GM23248 (cell line): ENCODE measurements around the gene TMEM171. TPM values are rescaled to one million over a fixed set of nuclear protein-coding genes. Genes with fewer than 3 reads are reported as not detected.

Experiments used
- DNase-seq: peaks from one replicate; pipeline ENCODE4 v3.0.0-alpha.2; 2015
- H2AFZ ChIP-seq: fragments of 200-600 bp; sonication (generic); 2 replicates; pipeline ENCODE4 v1.6.1; 2016; ENCODE audit warnings: antibody characterized with exemption
- H3F3A ChIP-seq: fragments of 200-600 bp; sonication (generic); 2 replicates; pipeline ENCODE4 v1.6.1; 2016; ENCODE audit warnings: mild to moderate bottlenecking, antibody characterized with exemption, mixed run types; ENCODE audit not compliant: insufficient read depth
- H3K27ac ChIP-seq: fragments of 200-600 bp; sonication (generic); 2 replicates; pipeline ENCODE4 v1.5.1; 2016; ENCODE audit warnings: mild to moderate bottlenecking
- H3K27me3 ChIP-seq: fragments of 200-600 bp; sonication (generic); replicated peaks from 2 replicates; pipeline ENCODE4 v1.6.1; 2016; ENCODE audit warnings: mild to moderate bottlenecking; ENCODE audit not compliant: insufficient read depth
- H3K36me3 ChIP-seq: fragments of 200-600 bp; sonication (generic); 2 replicates; pipeline ENCODE4 v1.6.1; 2016; ENCODE audit warnings: low read depth, mild to moderate bottlenecking
- H3K4me1 ChIP-seq: fragments of 200-600 bp; sonication (generic); 2 replicates; pipeline ENCODE4 v1.6.1; 2016; ENCODE audit warnings: mild to moderate bottlenecking; ENCODE audit not compliant: insufficient read depth
- H3K4me2 ChIP-seq: fragments of 200-600 bp; sonication (generic); one replicate; pipeline ENCODE4 v1.6.1; 2016; ENCODE audit warnings: mild to moderate bottlenecking; ENCODE audit not compliant: unreplicated experiment
- H3K4me3 ChIP-seq: fragments of 200-600 bp; sonication (generic); 2 replicates; pipeline ENCODE4 v1.5.1; 2016; ENCODE audit warnings: mild to moderate bottlenecking
- H3K79me2 ChIP-seq: fragments of 200-600 bp; sonication (generic); 2 replicates; pipeline ENCODE4 v1.6.1; 2016; ENCODE audit warnings: mild to moderate bottlenecking; ENCODE audit not compliant: insufficient read depth
- H3K9ac ChIP-seq: fragments of 200-600 bp; sonication (generic); 2 replicates; pipeline ENCODE4 v1.6.1; 2016; ENCODE audit warnings: mild to moderate bottlenecking
- H3K9me2 ChIP-seq: fragments of 200-600 bp; sonication (generic); 2 replicates; pipeline ENCODE4 v1.6.1; 2016; ENCODE audit warnings: mixed run types, mild to moderate bottlenecking, moderate library complexity; ENCODE audit not compliant: insufficient read depth
- H3K9me3 ChIP-seq: fragments of 200-600 bp; sonication (generic); one replicate; pipeline ENCODE4 v1.6.1; 2017; ENCODE audit warnings: low read depth
- H4K20me1 ChIP-seq: fragments of 200-600 bp; sonication (generic); 2 replicates; pipeline ENCODE4 v1.6.0; 2016; ENCODE audit not compliant: insufficient read depth
- EZH2 ChIP-seq: fragments of 200-600 bp; sonication (generic); IDR thresholded peaks from 2 replicates; pipeline ENCODE4 v1.6.1; 2018; ENCODE audit warnings: antibody characterized with exemption, mild to moderate bottlenecking; ENCODE audit not compliant: insufficient read depth, poor library complexity, severe bottlenecking
- EZH2phosphoT487 ChIP-seq: fragments of 200-600 bp; sonication (generic); IDR thresholded peaks from 2 replicates; pipeline ENCODE4 v1.6.1; 2018; ENCODE audit warnings: antibody characterized with exemption, moderate library complexity, mild to moderate bottlenecking, low read depth; ENCODE audit not compliant: insufficient read depth
- WGBS, 2 experiments: methylation state at CpG; one replicate each; pipeline ENCODE4 v1.1.6; 2015 to 2017; ENCODE audit warnings: low lambda C conversion rate in 2 of 2, low coverage in 1 of 2; ENCODE audit errors: missing lambda C conversion rate in 2 of 2; 5-methylcytosine and 5-hydroxymethylcytosine counted together
- in situ Hi-C: fragments of 300-500 bp; cut with MboI; formaldehyde crosslinking; loops from 2 replicates; pipeline ENCODE4 v1.15.0; 2020
- polyA plus RNA-seq: library from polyadenylated mRNA; unstranded; fragments of >200 nt; fragmentation: Nextera tagmentation; extraction: Ambion mirVana; gene quantifications from 2 replicates; pipeline ENCODE4 v1.2.1, GENCODE V29; 2016
- total RNA-seq: library from RNA; depleted of rRNA; stranded (reverse); fragments of >200 nt; shearing (Covaris generic); gene quantifications from 2 replicates; pipeline ENCODE4 v1.2.3, GENCODE V29; 2014

Gene TMEM171
- total and polyA plus RNA-seq, 2 experiments from 2014 or later, result 6.7 to 11.0 TPM

DNA sequence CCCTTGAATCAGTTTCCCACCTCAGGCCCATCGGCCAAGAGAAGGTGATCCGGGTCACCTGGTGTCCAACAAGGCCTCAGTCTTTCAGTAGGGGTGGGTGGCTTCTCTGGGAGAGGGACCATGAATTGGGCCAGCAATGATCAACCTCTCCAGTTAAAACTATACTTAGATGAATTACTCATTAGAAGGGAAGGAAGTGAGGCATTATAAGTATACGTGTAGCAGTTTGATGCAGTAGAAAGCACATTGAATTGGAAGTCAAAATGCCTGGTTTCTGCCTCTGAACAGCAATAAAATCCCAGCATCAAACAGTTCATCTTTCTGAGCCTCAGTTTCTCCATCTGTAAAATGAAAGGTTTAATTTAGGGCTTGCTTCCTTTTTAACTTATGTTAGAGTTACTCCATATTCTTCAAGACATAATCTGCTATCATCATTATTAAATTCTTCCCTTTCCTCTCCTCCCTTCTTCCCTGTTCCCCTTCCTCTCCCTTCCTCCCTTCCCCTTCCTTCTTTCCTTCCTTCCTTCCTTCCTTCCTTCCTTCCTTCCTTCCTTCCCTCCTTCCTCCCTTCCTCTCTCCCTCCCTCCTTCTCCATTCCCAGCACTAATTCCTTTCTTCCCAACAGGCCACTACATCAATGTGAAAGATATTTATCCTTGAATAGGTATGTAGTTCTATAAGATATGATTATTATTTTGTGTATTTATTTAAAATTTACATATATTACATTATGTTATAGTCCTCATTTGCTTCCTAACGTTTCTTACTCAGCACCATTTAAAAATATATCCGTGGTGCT is 34.0 kb downstream of the TMEM171 start:
- Histone ChIP-seq H4K20me1 (no peaks in the 10 kb centered on the region), H3K27ac (no peak overlapping the region), H3K4me2 (no peak overlapping the region), H2AFZ (no peak overlapping the region), H3K27me3 (no peaks in the 10 kb centered on the region), H3K79me2 (no peaks in the 10 kb centered on the region), H3K36me3 (no peaks in the 10 kb centered on the region), H3K9me3 (no peaks in the 10 kb centered on the region), H3F3A (no peaks in the 10 kb centered on the region), H3K4me1 (no peaks in the 10 kb centered on the region), H3K9me2 (no peaks in the 10 kb centered on the region), H3K4me3 (no peak overlapping the region), H3K9ac (no peak overlapping the region)
- DNase-seq, result no peak
- TF ChIP-seq EZH2phosphoT487 (no peak), EZH2 (no peak)
- WGBS, 2 experiments, result 86 to 92% methylated on average over 5 of the region's 5 CpGs
- in situ Hi-C loops, result no loop called here

DNA sequence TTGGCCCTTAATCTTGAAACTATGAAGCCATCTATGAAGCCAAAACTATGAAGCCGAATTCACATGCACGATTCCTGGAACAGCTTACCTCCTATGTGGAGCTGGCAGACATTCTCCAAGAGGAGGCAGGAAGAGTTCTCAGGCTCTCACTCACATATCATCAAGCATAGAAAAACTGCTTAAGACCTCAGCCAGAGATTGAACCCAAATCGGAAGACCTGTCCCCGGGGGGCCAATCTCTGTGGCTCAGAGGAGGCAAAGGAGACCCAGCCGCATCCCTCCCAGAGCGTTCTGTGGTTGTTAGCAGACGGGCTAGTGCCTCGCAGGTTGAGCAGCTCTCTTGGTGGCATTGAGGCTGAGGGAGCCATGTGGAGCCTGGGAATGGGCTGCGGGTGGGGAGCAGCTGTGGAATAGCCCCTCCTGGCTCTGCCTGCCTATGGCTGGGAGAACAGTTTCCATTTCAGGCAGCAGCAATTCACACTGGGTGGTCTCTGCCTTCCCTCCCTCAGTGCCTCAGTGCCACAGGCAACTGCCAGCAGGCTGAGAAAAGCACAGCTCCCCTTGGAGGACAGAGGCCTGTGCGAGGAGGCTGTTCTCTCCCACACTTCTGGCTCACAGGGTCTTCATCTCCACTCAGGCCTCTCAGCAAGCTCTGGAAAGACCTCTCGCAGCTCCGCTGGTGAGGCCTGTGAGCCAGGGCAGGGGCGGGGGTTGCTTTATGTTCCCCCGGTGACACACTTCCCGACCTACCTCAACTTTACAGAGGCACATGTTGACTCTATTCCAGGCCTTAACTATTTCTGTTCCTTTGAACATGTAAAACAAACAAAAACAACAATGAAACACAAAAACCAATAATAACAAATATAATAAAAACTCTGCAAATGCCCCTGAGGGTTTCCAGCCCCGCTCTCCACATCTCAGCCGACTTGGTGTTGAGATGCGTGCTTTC is 35.2 kb downstream of the TMEM171 start:
- no peak overlapping the region for H3K9ac ChIP-seq
- H3K36me3 ChIP-seq, result no peaks in the 10 kb centered on the region
- no peak overlapping the region for H3K4me3 ChIP-seq
- H4K20me1 ChIP-seq, result no peaks in the 10 kb centered on the region
- no peak for DNase-seq
- no peak overlapping the region for H3K4me2 ChIP-seq
- no peak for TF ChIP-seq EZH2phosphoT487
- TF ChIP-seq EZH2, result no peak
- no peaks in the 10 kb centered on the region for H3K9me3 ChIP-seq
- no peaks in the 10 kb centered on the region for H3K4me1 ChIP-seq
- peaks cover 9% of the 10 kb centered on the region; the same call in 1 of the 2 replicates for H3K27me3 ChIP-seq
- WGBS, 2 experiments, result 73 to 77% methylated on average over 18 of the region's 18 CpGs
- no peaks in the 10 kb centered on the region for H3K9me2 ChIP-seq
- H3F3A ChIP-seq, result no peaks in the 10 kb centered on the region
- no peaks in the 10 kb centered on the region for H3K79me2 ChIP-seq
- in situ Hi-C loops, result no loop called here
- H3K27ac ChIP-seq, result no peak overlapping the region
- no peak overlapping the region for H2AFZ ChIP-seq

DNA sequence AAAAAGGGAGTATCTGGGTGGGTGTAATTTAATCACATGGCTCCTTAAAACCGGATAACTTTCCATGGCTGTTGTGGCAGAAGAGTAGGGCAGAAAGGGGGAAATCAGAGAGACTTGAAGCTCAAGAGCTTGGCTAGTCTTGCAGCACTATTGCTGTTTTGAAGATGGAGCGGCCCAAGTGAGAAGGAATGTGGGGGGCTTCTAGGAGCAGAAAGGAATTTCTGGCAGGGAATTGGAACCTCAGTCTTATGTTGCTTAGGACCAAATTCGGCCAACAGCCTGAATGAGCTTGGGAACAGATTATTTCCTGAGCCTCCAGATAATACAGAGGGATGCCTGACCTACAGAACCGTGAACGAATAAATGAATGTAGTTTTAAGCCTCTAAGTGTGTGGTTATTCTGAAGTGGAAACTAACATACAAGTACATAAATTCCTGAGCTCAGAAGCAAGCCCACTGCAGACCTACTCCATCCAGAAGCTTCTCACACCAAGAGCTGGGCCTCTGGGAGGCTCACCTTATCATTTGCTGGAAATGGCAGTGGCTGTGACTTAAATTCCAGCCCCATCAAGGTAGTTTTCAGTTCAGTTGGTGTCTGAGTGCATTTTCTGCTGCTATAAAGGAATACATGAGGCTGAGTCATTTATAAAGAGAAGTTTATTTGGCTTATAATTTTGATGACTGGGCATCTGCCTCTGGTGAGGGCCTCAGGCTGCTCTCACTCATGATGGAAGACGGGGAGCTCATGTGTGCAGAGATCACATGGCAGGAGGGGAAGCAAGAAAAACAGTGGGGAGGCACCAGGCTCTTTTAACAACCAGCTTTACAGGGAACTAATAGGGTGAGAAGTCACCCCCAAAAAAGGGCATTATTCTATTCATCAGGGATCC is 37.3 kb downstream of the TMEM171 start:
- Histone ChIP-seq H3K79me2 (no peaks in the 10 kb centered on the region), H3F3A (no peaks in the 10 kb centered on the region), H3K27me3 (peaks cover 9% of the 10 kb centered on the region; the same call in 1 of the 2 replicates), H3K4me3 (no peak overlapping the region), H3K36me3 (no peaks in the 10 kb centered on the region), H3K4me2 (no peak overlapping the region), H3K9ac (no peak overlapping the region), H4K20me1 (no peaks in the 10 kb centered on the region), H3K4me1 (no peaks in the 10 kb centered on the region), H3K9me2 (no peaks in the 10 kb centered on the region), H3K27ac (no peak overlapping the region), H3K9me3 (no peaks in the 10 kb centered on the region), H2AFZ (no peak overlapping the region)
- in situ Hi-C loops, result no loop called here
- TF ChIP-seq EZH2phosphoT487 (no peak), EZH2 (no peak)
- no peak for DNase-seq
- WGBS, 2 experiments, result 72 to 75% methylated on average over 6 of the region's 6 CpGs

DNA sequence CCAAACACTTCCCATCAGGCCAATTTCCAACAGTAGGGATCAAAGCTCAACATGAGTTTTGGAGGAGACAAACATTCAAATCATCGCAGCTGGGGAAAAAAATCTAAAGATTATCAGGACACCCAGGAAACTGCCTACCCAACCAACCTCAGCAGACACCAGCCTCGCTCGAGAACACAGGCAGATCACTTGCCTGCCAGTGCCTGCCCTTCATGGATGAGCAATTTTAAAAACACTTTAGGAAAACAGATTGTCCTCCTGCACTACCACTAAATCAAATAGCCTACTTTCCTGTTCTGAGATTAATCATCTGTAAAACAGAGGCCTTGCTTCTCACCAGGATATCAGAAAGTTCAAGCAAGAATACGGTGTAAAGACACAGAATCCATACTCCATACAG is 37.9 kb downstream of the TMEM171 start:
- Histone ChIP-seq H3K9me3 (no peaks in the 10 kb centered on the region), H3F3A (no peaks in the 10 kb centered on the region), H3K4me3 (no peak overlapping the region), H3K9me2 (no peaks in the 10 kb centered on the region), H3K4me2 (no peak overlapping the region), H3K27me3 (peaks cover 9% of the 10 kb centered on the region; the same call in 1 of the 2 replicates), H2AFZ (no peak overlapping the region), H3K79me2 (no peaks in the 10 kb centered on the region), H4K20me1 (no peaks in the 10 kb centered on the region), H3K27ac (no peak overlapping the region), H3K36me3 (no peaks in the 10 kb centered on the region), H3K4me1 (no peaks in the 10 kb centered on the region), H3K9ac (no peak overlapping the region)
- TF ChIP-seq EZH2, result no peak
- TF ChIP-seq EZH2phosphoT487, result no peak
- WGBS, 2 experiments, result 92 to 98% methylated on average over 4 of the region's 4 CpGs
- no peak for DNase-seq
- in situ Hi-C loops, result no loop called here
